ENCODE results near the gene IQSEC1.

Gene IQSEC1

GRCh38 chr3:12988728-12989454, 84.3 kb downstream of the IQSEC1 start:
- no peak overlapping the region for H3K4me2 ChIP-seq (ENCODE audit: low read length)
- TF ChIP-seq CTCF (IDR thresholded peaks at IDR 0.05): no peak
- no peak overlapping the region for H3K9ac ChIP-seq
- peaks cover 19% of the 10 kb centered on the region for H3K79me2 ChIP-seq
- no peaks in the 10 kb centered on the region for H3K9me3 ChIP-seq (ENCODE audit: control insufficient read depth, low read length)
- no peak overlapping the region for H3K27ac ChIP-seq
- H3K27me3 ChIP-seq (ENCODE audit: control insufficient read depth, insufficient read depth, low read length): no peaks in the 10 kb centered on the region
- no peak overlapping the region for H2AFZ ChIP-seq
- peaks cover 44% of the 10 kb centered on the region for H3K4me1 ChIP-seq
- no peak overlapping the region for H3K4me3 ChIP-seq (ENCODE audit: low read depth, low read length)
- H3K36me3 ChIP-seq (ENCODE audit: control insufficient read depth, insufficient read depth, low read length): no peaks in the 10 kb centered on the region

GRCh38 chr3:12987602-12988001, 85.6 kb downstream of the IQSEC1 start:
- peak overlapping the region; percentile 77 for H3K27ac ChIP-seq
- no peaks in the 10 kb centered on the region for H3K27me3 ChIP-seq (ENCODE audit: control insufficient read depth, insufficient read depth, low read length)
- H2AFZ ChIP-seq: no peak overlapping the region
- H3K79me2 ChIP-seq: peaks cover 25% of the 10 kb centered on the region
- no peak overlapping the region for H3K4me3 ChIP-seq (ENCODE audit: low read depth, low read length)
- no peak overlapping the region for H3K4me2 ChIP-seq (ENCODE audit: low read length)
- H3K9me3 ChIP-seq (ENCODE audit: control insufficient read depth, low read length): no peaks in the 10 kb centered on the region
- peaks cover 51% of the 10 kb centered on the region for H3K4me1 ChIP-seq
- H3K9ac ChIP-seq: no peak overlapping the region
- no peak for TF ChIP-seq CTCF (IDR thresholded peaks at IDR 0.05)
- no peaks in the 10 kb centered on the region for H3K36me3 ChIP-seq (ENCODE audit: control insufficient read depth, insufficient read depth, low read length)

GRCh38 chr3:12986986-12987385, 86.2 kb downstream of the IQSEC1 start:
- TF ChIP-seq CTCF (IDR thresholded peaks at IDR 0.05): no peak
- Histone ChIP-seq H3K27me3 (ENCODE audit: control insufficient read depth, insufficient read depth, low read length) (no peaks in the 10 kb centered on the region), H3K27ac (peak overlapping the region; percentile 77), H3K4me1 (peaks cover 45% of the 10 kb centered on the region), H3K4me2 (ENCODE audit: low read length) (peak overlapping the region; percentile 63), H3K9ac (no peak overlapping the region), H3K4me3 (ENCODE audit: low read depth, low read length) (peak overlapping the region; percentile 35), H3K79me2 (peaks cover 25% of the 10 kb centered on the region), H3K36me3 (ENCODE audit: control insufficient read depth, insufficient read depth, low read length) (no peaks in the 10 kb centered on the region), H3K9me3 (ENCODE audit: control insufficient read depth, low read length) (no peaks in the 10 kb centered on the region), H2AFZ (peak overlapping the region; percentile 43)

GRCh38 chr3:12986521-12986920, 86.7 kb downstream of the IQSEC1 start:
- Histone ChIP-seq H3K9me3 (ENCODE audit: control insufficient read depth, low read length) (no peaks in the 10 kb centered on the region), H3K27ac (peak overlapping the region; percentile 77), H3K79me2 (peaks cover 25% of the 10 kb centered on the region), H3K4me1 (peaks cover 43% of the 10 kb centered on the region), H3K27me3 (ENCODE audit: control insufficient read depth, insufficient read depth, low read length) (no peaks in the 10 kb centered on the region), H3K4me2 (ENCODE audit: low read length) (peak overlapping the region; percentile 63), H3K9ac (no peak overlapping the region), H3K4me3 (ENCODE audit: low read depth, low read length) (peak overlapping the region; percentile 35), H2AFZ (peak overlapping the region; percentile 43), H3K36me3 (ENCODE audit: control insufficient read depth, insufficient read depth, low read length) (no peaks in the 10 kb centered on the region)
- TF ChIP-seq CTCF (IDR thresholded peaks at IDR 0.05): no peak

- H3K36me3 ChIP-seq (ENCODE audit: control insufficient read depth, insufficient read depth, low read length): no peaks in the 10 kb centered on the region
- no peaks in the 10 kb centered on the region for H3K27me3 ChIP-seq (ENCODE audit: control insufficient read depth, insufficient read depth, low read length)
- TF ChIP-seq CTCF (IDR thresholded peaks at IDR 0.05): no peak
- peak overlapping the region; percentile 63 for H3K4me2 ChIP-seq (ENCODE audit: low read length)
- H3K4me3 ChIP-seq (ENCODE audit: low read depth, low read length): peak overlapping the region; percentile 35
- H3K79me2 ChIP-seq: peaks cover 26% of the 10 kb centered on the region
- H3K4me1 ChIP-seq: peaks cover 43% of the 10 kb centered on the region
- H3K9ac ChIP-seq: no peak overlapping the region
- peak overlapping the region; percentile 43 for H2AFZ ChIP-seq
- H3K27ac ChIP-seq: peak overlapping the region; percentile 77
- no peaks in the 10 kb centered on the region for H3K9me3 ChIP-seq (ENCODE audit: control insufficient read depth, low read length)
Observed at GRCh38 chr3:12986031-12986430, 87.2 kb downstream of the IQSEC1 start.

All from parathyroid adenoma (tissue), 2 donors.